Kidney (tissue), 14 donors: ENCODE results near the gene LMNA. TPM values are rescaled to one million over a fixed set of nuclear protein-coding genes. Genes with fewer than 3 reads are reported as not detected.

ENCODE experiments used
- DNase-seq, 5 donors: peaks; one replicate each; pipeline ENCODE4 v3.0.0-alpha.2; 2013 to 2020
- FAIRE-seq: peaks from 2 replicates; lab custom pipeline; 2012; peaks lifted over from hg19 to GRCh38; lab: Jason Lieb, UNC
- H3K27ac ChIP-seq, 2 donors: one replicate each; pipeline ENCODE4 v1.7.0; 2013; ENCODE audit warnings: low read depth in 2 of 2, low read length in 2 of 2, inconsistent platforms in 1 of 2
- H3K27me3 ChIP-seq: one replicate; pipeline ENCODE4 v1.7.1; 2013; ENCODE audit warnings: low read length, inconsistent platforms; ENCODE audit not compliant: control insufficient read depth, insufficient read depth
- H3K36me3 ChIP-seq, 3 donors: one replicate each; pipeline versions ENCODE4 v1.7.0 to v1.7.1; 2013; ENCODE audit warnings: low read length in 3 of 3, control low read depth in 1 of 3, inconsistent platforms in 1 of 3; ENCODE audit not compliant: insufficient read depth in 3 of 3, control insufficient read depth in 2 of 3
- H3K4me1 ChIP-seq, 3 donors: one replicate each; pipeline versions ENCODE4 v1.7.0 to v1.7.1; 2013; ENCODE audit warnings: low read length in 3 of 3, inconsistent platforms in 1 of 3, low read depth in 1 of 3; ENCODE audit not compliant: control insufficient read depth in 2 of 3, insufficient read depth in 2 of 3
- H3K4me3 ChIP-seq, 3 donors: one replicate each; pipeline versions ENCODE4 v1.7.0 to v1.8.1; 2013; ENCODE audit warnings: low read length in 3 of 3, control low read depth in 1 of 3, inconsistent platforms in 1 of 3
- H3K9ac ChIP-seq, 3 donors: one replicate each; pipeline versions ENCODE4 v1.7.0 to v1.7.1; 2013; ENCODE audit warnings: low read length in 3 of 3, control low read depth in 1 of 3, inconsistent platforms in 1 of 3
- H3K9me3 ChIP-seq, 3 donors: one replicate each; pipeline versions ENCODE4 v1.7.0 to v1.7.1; 2013; ENCODE audit warnings: low read length in 3 of 3, control low read depth in 1 of 3, inconsistent platforms in 1 of 3; ENCODE audit not compliant: control insufficient read depth in 2 of 3, insufficient read depth in 1 of 3
- intact Hi-C: fragments of 100-400 bp; cut with DNase I; formaldehyde crosslinking; loops from one replicate; pipeline ENCODE4 v1.11.1; 2022
- polyA plus RNA-seq: library from polyadenylated mRNA; stranded (reverse); fragments of 350-450 nt; fragmentation: Illumina TruSeq; extraction: RNeasy Lipid Tissue Mini Kit (QIAGEN cat#74804); gene quantifications from one replicate; pipeline ENCODE4 v1.2.3, GENCODE V29; 2014; ENCODE audit warnings: low read depth, low replicate concordance; ENCODE audit not compliant: insufficient read depth
- total RNA-seq: library from RNA; stranded (reverse); fragmentation: NEBNext Ultra II Directional; extraction: Animal tissue kit (Norgen Biotek cat#: 25700); gene quantifications from one replicate; pipeline ENCODE4 v1.2.1, GENCODE V29; 2021
- TF ChIP-seq, protein P1 (sequence below): IDR thresholded peaks from 3 replicates; pipeline ENCODE4 v1.5.1; 2012; ENCODE audit warnings: mild to moderate bottlenecking, moderate library complexity, borderline replicate concordance; ENCODE audit not compliant: insufficient read depth; ENCODE audit errors: extremely low read depth
- donor health status: control.
- donor health status: control.
- donor health status: control.
- donor health status: control.
- donor health status: control.
- donor health status: DM: yes; HTN: yes; CAD: no.
- donor health status: Normal renal cell carcinoma (clear cell type).

LMNA gene
- total and polyA plus RNA-seq, 2 donors from 2014 or later: 145 to 384 TPM

DNA sequence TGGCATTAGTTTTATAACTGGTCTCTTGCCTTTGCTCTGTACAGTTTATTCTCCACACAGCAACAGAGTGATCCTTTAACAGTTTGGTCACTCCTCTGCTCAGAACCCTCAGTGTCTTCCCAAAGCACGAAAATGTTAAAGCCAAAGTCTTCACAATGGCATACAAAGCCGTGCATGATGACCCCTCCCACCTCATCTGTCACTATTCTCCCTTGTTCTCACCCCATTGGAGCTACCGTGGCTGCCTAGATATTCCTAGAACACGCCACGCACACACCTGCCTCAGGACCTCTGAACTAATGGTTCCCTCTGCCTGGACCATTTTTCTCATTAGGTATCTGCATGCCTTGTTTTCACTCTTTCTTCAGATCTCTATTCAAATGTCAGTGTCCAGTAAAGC lies 30.2 kb downstream of the LMNA start:
- TF ChIP-seq, protein P1, sequence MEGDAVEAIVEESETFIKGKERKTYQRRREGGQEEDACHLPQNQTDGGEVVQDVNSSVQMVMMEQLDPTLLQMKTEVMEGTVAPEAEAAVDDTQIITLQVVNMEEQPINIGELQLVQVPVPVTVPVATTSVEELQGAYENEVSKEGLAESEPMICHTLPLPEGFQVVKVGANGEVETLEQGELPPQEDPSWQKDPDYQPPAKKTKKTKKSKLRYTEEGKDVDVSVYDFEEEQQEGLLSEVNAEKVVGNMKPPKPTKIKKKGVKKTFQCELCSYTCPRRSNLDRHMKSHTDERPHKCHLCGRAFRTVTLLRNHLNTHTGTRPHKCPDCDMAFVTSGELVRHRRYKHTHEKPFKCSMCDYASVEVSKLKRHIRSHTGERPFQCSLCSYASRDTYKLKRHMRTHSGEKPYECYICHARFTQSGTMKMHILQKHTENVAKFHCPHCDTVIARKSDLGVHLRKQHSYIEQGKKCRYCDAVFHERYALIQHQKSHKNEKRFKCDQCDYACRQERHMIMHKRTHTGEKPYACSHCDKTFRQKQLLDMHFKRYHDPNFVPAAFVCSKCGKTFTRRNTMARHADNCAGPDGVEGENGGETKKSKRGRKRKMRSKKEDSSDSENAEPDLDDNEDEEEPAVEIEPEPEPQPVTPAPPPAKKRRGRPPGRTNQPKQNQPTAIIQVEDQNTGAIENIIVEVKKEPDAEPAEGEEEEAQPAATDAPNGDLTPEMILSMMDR: no peak
- Histone ChIP-seq H3K27me3 (no peaks in the 10 kb centered on the region), H3K27ac (no peak overlapping the region), H3K9me3 (no peaks in the 10 kb centered on the region), H3K4me1 (peaks cover 3 to 22% (median 21%) of the 10 kb centered on the region in 3 donors), H3K36me3 (peaks cover 0 to 7% (median 0%) of the 10 kb centered on the region in 3 donors), H3K4me3 (no peak overlapping the region), H3K9ac (no peak overlapping the region)
- no peak for FAIRE-seq
- DNase-seq: no peak
- intact Hi-C loops: loop anchor here (5.0 kb wide), 1 partner anchor 83 kb away; no protein-coding TSS in a partner anchor

DNA sequence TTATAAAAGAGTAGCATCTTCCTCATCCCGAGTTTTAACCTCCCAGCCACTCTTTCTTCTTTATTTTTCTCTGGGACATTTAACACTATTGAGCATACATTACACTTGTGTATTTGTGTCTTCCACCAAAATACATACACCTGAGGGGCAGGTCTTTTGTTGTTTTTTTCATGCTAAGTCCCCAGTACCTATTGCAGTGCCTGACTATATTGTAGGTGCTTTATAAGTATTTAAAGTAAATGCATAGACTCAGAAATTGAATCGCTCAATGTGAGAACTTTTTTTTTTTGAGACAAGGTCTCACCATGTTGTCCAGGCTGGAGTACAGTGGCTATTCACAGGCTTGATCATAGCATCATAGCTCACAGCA lies 31.1 kb downstream of the LMNA start:
- no peak overlapping the region for H3K4me3 ChIP-seq
- no peak overlapping the region for H3K9ac ChIP-seq
- peaks cover 3 to 27% (median 21%) of the 10 kb centered on the region in 3 donors for H3K4me1 ChIP-seq
- no peaks in the 10 kb centered on the region for H3K9me3 ChIP-seq
- H3K27me3 ChIP-seq: no peaks in the 10 kb centered on the region
- DNase-seq (no peak), FAIRE-seq (no peak)
- TF ChIP-seq, protein P1: no peak
- H3K27ac ChIP-seq: no peak overlapping the region
- intact Hi-C loops: loop anchor here (5.0 kb wide), 1 partner anchor 82 kb away; no protein-coding TSS in a partner anchor
- H3K36me3 ChIP-seq: no peaks in the 10 kb centered on the region

DNA sequence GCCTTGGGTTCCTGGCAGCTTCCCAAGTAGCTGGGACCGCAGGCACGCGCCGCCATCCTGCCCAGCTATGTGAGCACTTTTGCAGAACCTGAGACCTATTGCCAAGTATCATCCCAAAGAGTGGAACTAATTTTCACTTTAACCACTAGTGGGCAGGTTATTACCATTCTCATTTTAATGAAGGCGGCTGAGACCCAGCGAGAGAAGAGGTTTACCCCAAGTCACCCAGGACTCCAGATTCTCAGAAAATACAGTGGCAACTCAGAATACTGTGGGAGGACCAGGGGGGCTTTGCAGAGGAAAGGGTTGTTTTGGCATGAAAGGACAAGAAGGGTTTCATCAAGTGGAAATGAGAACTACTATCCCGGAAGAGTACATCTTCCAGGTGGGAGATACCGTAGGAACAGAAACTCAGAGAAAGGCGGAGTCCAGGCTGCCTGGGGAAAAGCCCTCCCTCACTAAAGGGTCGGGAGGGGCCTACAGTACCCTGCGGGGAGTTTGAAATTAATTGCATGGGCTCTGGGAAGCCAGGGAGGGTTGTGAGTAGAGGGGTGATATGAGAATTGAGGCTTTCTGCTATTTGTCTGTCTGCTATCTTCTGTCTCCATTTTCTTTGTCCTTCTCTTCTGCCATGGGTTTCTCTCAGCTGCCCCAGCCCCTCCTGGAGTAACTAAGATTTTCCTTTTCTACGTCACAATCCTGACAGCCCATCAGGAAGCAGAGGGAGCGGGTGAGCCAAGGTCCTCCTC lies 31.7 kb downstream of the LMNA start:
- FAIRE-seq: peak; percentile 15
- no peaks in the 10 kb centered on the region for H3K36me3 ChIP-seq
- TF ChIP-seq, protein P1: peak; percentile 77
- DNase-seq: peak; percentile 67 to 93 (median 90)
- peak overlapping the region; percentile 1 to 48 (median 42) for H3K4me3 ChIP-seq
- H3K9me3 ChIP-seq: no peaks in the 10 kb centered on the region
- H3K27me3 ChIP-seq: no peaks in the 10 kb centered on the region
- peaks cover 3 to 27% (median 17%) of the 10 kb centered on the region in 3 donors for H3K4me1 ChIP-seq
- H3K27ac ChIP-seq: peak overlapping the region; percentile 30 to 59
- intact Hi-C loops: loop anchor here (5.0 kb wide), 1 partner anchor 81 kb away; no protein-coding TSS in a partner anchor
- H3K9ac ChIP-seq: peak overlapping the region in 1 of 3 donors; percentile 48
